ENCODE measurements around the gene AFF1. TPM values are rescaled to one million over a fixed set of nuclear protein-coding genes. Genes with fewer than 3 reads are reported as not detected.

Gene AFF1
- total and polyA plus RNA-seq, 2 donors (not counting 1 experiment from before 2014, with no cell fraction given), result 15.5 to 21.1 TPM

GRCh38 chr4:87086143-87086805, 151.5 kb downstream of the AFF1 start:
- no peak for TF ChIP-seq EZH2 (IDR thresholded peaks at IDR 0.05; ENCODE audit: low read length, missing control alignments)
- TF ChIP-seq CTCF (conservative IDR thresholded peaks at IDR 0.05 in 1 of 2, IDR thresholded peaks at IDR 0.05 in 1 of 2; ENCODE audit: low read depth in 1 of 2, low read length in 2 of 2), result no peak
- Histone ChIP-seq H3K27ac (ENCODE audit: insufficient read depth, low read length) (no peak overlapping the region), H3K27me3 (ENCODE audit: control insufficient read depth, insufficient read depth, low read length) (no peaks in the 10 kb centered on the region), H3K4me1 (ENCODE audit: control insufficient read depth, extremely low read depth, insufficient read depth, low read length) (peaks cover 4% of the 10 kb centered on the region), H3K4me2 (ENCODE audit: extremely low read depth, insufficient read depth, low read length) (no peak overlapping the region), H4K20me1 (ENCODE audit: control insufficient read depth, extremely low read depth, insufficient read depth, low read length) (no peaks in the 10 kb centered on the region), H3K9me3 (ENCODE audit: control insufficient read depth, insufficient read depth, low read depth, low read length) (no peaks in the 10 kb centered on the region), H3K36me3 (ENCODE audit: control insufficient read depth, insufficient read depth, low read length) (no peaks in the 10 kb centered on the region), H3K9ac (ENCODE audit: insufficient read depth, low read length) (no peak overlapping the region), H3K4me3 (replicated peaks in 1 of 4; ENCODE audit: control extremely low read depth in 1 of 4, insufficient read depth in 1 of 4, low read depth in 3 of 4, low read length in 4 of 4) (no peak overlapping the region), H2AFZ (ENCODE audit: low read length) (no peak overlapping the region), H3K79me2 (ENCODE audit: control insufficient read depth, insufficient read depth, low read length) (no peaks in the 10 kb centered on the region)
- DNase-seq (ENCODE audit: low read depth in 2 of 2), result no peak

GRCh38 chr4:87087015-87087414, 152.2 kb downstream of the AFF1 start:
- peak in 1 of 2 donors; percentile 21 for DNase-seq (ENCODE audit: low read depth in 2 of 2)
- H4K20me1 ChIP-seq (ENCODE audit: control insufficient read depth, extremely low read depth, insufficient read depth, low read length), result no peaks in the 10 kb centered on the region
- peaks cover 4% of the 10 kb centered on the region for H3K4me1 ChIP-seq (ENCODE audit: control insufficient read depth, extremely low read depth, insufficient read depth, low read length)
- H3K36me3 ChIP-seq (ENCODE audit: control insufficient read depth, insufficient read depth, low read length), result no peaks in the 10 kb centered on the region
- TF ChIP-seq CTCF (conservative IDR thresholded peaks at IDR 0.05 in 1 of 2, IDR thresholded peaks at IDR 0.05 in 1 of 2; ENCODE audit: low read depth in 1 of 2, low read length in 2 of 2) (no peak), EZH2 (IDR thresholded peaks at IDR 0.05; ENCODE audit: low read length, missing control alignments) (no peak)
- no peak overlapping the region for H3K4me2 ChIP-seq (ENCODE audit: extremely low read depth, insufficient read depth, low read length)
- no peaks in the 10 kb centered on the region for H3K9me3 ChIP-seq (ENCODE audit: control insufficient read depth, insufficient read depth, low read depth, low read length)
- H2AFZ ChIP-seq (ENCODE audit: low read length), result no peak overlapping the region
- H3K27ac ChIP-seq (ENCODE audit: insufficient read depth, low read length), result peak overlapping the region; percentile 10
- no peak overlapping the region for H3K9ac ChIP-seq (ENCODE audit: insufficient read depth, low read length)
- no peak overlapping the region for H3K4me3 ChIP-seq (replicated peaks in 1 of 4; ENCODE audit: control extremely low read depth in 1 of 4, insufficient read depth in 1 of 4, low read depth in 3 of 4, low read length in 4 of 4)
- no peaks in the 10 kb centered on the region for H3K27me3 ChIP-seq (ENCODE audit: control insufficient read depth, insufficient read depth, low read length)
- H3K79me2 ChIP-seq (ENCODE audit: control insufficient read depth, insufficient read depth, low read length), result no peaks in the 10 kb centered on the region

GRCh38 chr4:87087420-87087819, 152.6 kb downstream of the AFF1 start:
- Histone ChIP-seq H3K27ac (ENCODE audit: insufficient read depth, low read length) (peak overlapping the region; percentile 10), H4K20me1 (ENCODE audit: control insufficient read depth, extremely low read depth, insufficient read depth, low read length) (no peaks in the 10 kb centered on the region), H2AFZ (ENCODE audit: low read length) (no peak overlapping the region), H3K4me3 (replicated peaks in 1 of 4; ENCODE audit: control extremely low read depth in 1 of 4, insufficient read depth in 1 of 4, low read depth in 3 of 4, low read length in 4 of 4) (no peak overlapping the region), H3K9ac (ENCODE audit: insufficient read depth, low read length) (no peak overlapping the region), H3K9me3 (ENCODE audit: control insufficient read depth, insufficient read depth, low read depth, low read length) (no peaks in the 10 kb centered on the region), H3K36me3 (ENCODE audit: control insufficient read depth, insufficient read depth, low read length) (no peaks in the 10 kb centered on the region), H3K4me2 (ENCODE audit: extremely low read depth, insufficient read depth, low read length) (no peak overlapping the region), H3K79me2 (ENCODE audit: control insufficient read depth, insufficient read depth, low read length) (no peaks in the 10 kb centered on the region), H3K27me3 (ENCODE audit: control insufficient read depth, insufficient read depth, low read length) (no peaks in the 10 kb centered on the region), H3K4me1 (ENCODE audit: control insufficient read depth, extremely low read depth, insufficient read depth, low read length) (peaks cover 4% of the 10 kb centered on the region)
- no peak for DNase-seq (ENCODE audit: low read depth in 2 of 2)
- TF ChIP-seq EZH2 (IDR thresholded peaks at IDR 0.05; ENCODE audit: low read length, missing control alignments) (no peak), CTCF (conservative IDR thresholded peaks at IDR 0.05 in 1 of 2, IDR thresholded peaks at IDR 0.05 in 1 of 2; ENCODE audit: low read depth in 1 of 2, low read length in 2 of 2) (no peak)
